HFFc6 (cell line): ENCODE data around the gene UHRF1. TPM values are rescaled to one million over a fixed set of nuclear protein-coding genes. Genes with fewer than 3 reads are reported as not detected.

Experiments
- DNase-seq: peaks from one replicate; pipeline ENCODE4 v3.0.0-alpha.2; 2018
- H3K27ac Mint-ChIP-seq: 2 replicates; pipeline ENCODE4 v1.8.0; 2020; ENCODE audit warnings: mild to moderate bottlenecking, mixed read lengths
- H3K27me3 Mint-ChIP-seq: 2 replicates; pipeline ENCODE4 v1.8.0; 2021; ENCODE audit warnings: mild to moderate bottlenecking, moderate library complexity, mixed read lengths; ENCODE audit not compliant: insufficient read depth
- H3K36me3 Mint-ChIP-seq: 2 replicates; pipeline ENCODE4 v1.8.0; 2021; ENCODE audit warnings: low read depth, mixed read lengths
- H3K4me1 Mint-ChIP-seq: 2 replicates; pipeline ENCODE4 v1.8.0; 2020; ENCODE audit warnings: low read depth, mixed read lengths
- H3K4me3 Mint-ChIP-seq: 2 replicates; pipeline ENCODE4 v1.8.0; 2020; ENCODE audit warnings: mild to moderate bottlenecking, moderate library complexity, mixed read lengths
- H3K9me3 Mint-ChIP-seq: 2 replicates; pipeline ENCODE4 v1.8.0; 2020; ENCODE audit warnings: mild to moderate bottlenecking, mixed read lengths
- CTCF ChIP-seq: fragments of 200-600 bp; sonication (generic); IDR thresholded peaks from 2 replicates; pipeline ENCODE4 v1.5.0; 2021; ENCODE audit warnings: antibody characterized with exemption, mild to moderate bottlenecking
- long read RNA-seq: library from polyadenylated mRNA; unstranded; transcript quantifications from one replicate; pipeline ENCODE4 v2.0.0, GENCODE V29; 2019
- total RNA-seq, 6 experiments: library from RNA; stranded (reverse); fragmentation: NEBNext Ultra II Directional; extraction: Animal tissue kit (Norgen Biotek cat#: 25700); gene quantifications; 2 replicates in 1 of 6; 3 replicates in 5 of 6; pipeline ENCODE4 v1.2.3, GENCODE V29; 2021

UHRF1 gene
- 10 to 100 TPM; 41.9 to 74.1 (median 70.1) TPM for total RNA-seq
- long read RNA-seq, transcript UHRF1-205 (17 exons, 3,965 nt): major isoform, 9 of 37 reads
- long read RNA-seq, transcript UHRF1-203 (17 exons, 2,651 nt): minor isoform, 8 of 37 reads
- long read RNA-seq, partial matches to known transcripts: 10 of 37 reads
- long read RNA-seq, other reads (novel, unspliced or antisense): 7 of 37 reads

- Mint-ChIP-seq H3K27me3 (peaks cover 3% of the 10 kb centered on the region), H3K36me3 (peaks cover 13% of the 10 kb centered on the region), H3K9me3 (no peaks in the 10 kb centered on the region), H3K4me3 (peak within 1 kb of the TSS; percentile 90), H3K4me1 (peaks cover 34% of the 10 kb centered on the region), H3K27ac (peak within 1 kb of the TSS; percentile 97)
- no peak for TF ChIP-seq CTCF
- DNase-seq: peak; percentile 16
These were observed at the start of gene UHRF1 for GRCh38 chr19:4909156-4909896. TSS of gene UHRF1 (plus strand) at chr19:4909501. CDS start at chr19:4910886, 1,385 bp downstream.

GRCh38 chr19:4859697-4860096 is 49.6 kb upstream of the UHRF1 start:
- H3K27me3 Mint-ChIP-seq: peaks cover 2% of the 10 kb centered on the region; the same call in 1 of the 2 replicates
- no peak overlapping the region for H3K27ac Mint-ChIP-seq
- H3K9me3 Mint-ChIP-seq: no peaks in the 10 kb centered on the region
- peaks cover 4% of the 10 kb centered on the region; the same call in 1 of the 2 replicates for H3K4me1 Mint-ChIP-seq
- TF ChIP-seq CTCF: no peak
- H3K4me3 Mint-ChIP-seq: no peak overlapping the region
- peaks cover 7% of the 10 kb centered on the region; the same call in 1 of the 2 replicates for H3K36me3 Mint-ChIP-seq
- DNase-seq: no peak

- TF ChIP-seq CTCF: no peak
- no peak for DNase-seq
- no peak overlapping the region for H3K27ac Mint-ChIP-seq
- no peak overlapping the region for H3K4me3 Mint-ChIP-seq
- peaks cover 2% of the 10 kb centered on the region; the same call in 1 of the 2 replicates for H3K27me3 Mint-ChIP-seq
- peaks cover 8% of the 10 kb centered on the region; the same call in 1 of the 2 replicates for H3K4me1 Mint-ChIP-seq
- H3K9me3 Mint-ChIP-seq: no peaks in the 10 kb centered on the region
- peaks cover 6% of the 10 kb centered on the region; the same call in 1 of the 2 replicates for H3K36me3 Mint-ChIP-seq
These were observed 48.2 kb upstream of the UHRF1 start for GRCh38 chr19:4861147-4861546.

GRCh38 chr19:4866595-4867424 is 42.5 kb upstream of the UHRF1 start:
- peaks cover 7% of the 10 kb centered on the region; the same call in 1 of the 2 replicates for H3K9me3 Mint-ChIP-seq
- peak; percentile 30 for DNase-seq
- H3K4me3 Mint-ChIP-seq: peak overlapping the region; percentile 95
- H3K27ac Mint-ChIP-seq: peak overlapping the region; percentile 79
- no peaks in the 10 kb centered on the region for H3K27me3 Mint-ChIP-seq
- H3K4me1 Mint-ChIP-seq: peaks cover 37% of the 10 kb centered on the region
- H3K36me3 Mint-ChIP-seq: peaks cover 20% of the 10 kb centered on the region
- TF ChIP-seq CTCF: no peak

- Mint-ChIP-seq H3K36me3 (peaks cover 20% of the 10 kb centered on the region), H3K27ac (peak within 1 kb of the TSS; percentile 91), H3K4me3 (peak within 1 kb of the TSS; percentile 95), H3K4me1 (peaks cover 41% of the 10 kb centered on the region), H3K27me3 (no peaks in the 10 kb centered on the region), H3K9me3 (peaks cover 7% of the 10 kb centered on the region; the same call in 1 of the 2 replicates)
- TF ChIP-seq CTCF: peak; percentile 19
- DNase-seq: peak; percentile 93
These were observed 41.6 kb upstream of the UHRF1 start, which contains the start of gene PLIN3 for GRCh38 chr19:4867534-4868285. TSS of gene PLIN3 (minus strand) at chr19:4867667. CDS start at chr19:4861394, 6,273 bp downstream.
